Muscle of back (tissue), 13 donors: ENCODE measurements around the gene MKNK2. TPM values are rescaled to one million over a fixed set of nuclear protein-coding genes. Genes with fewer than 3 reads are reported as not detected.
"Not testable (repeated sequence)": the region's sequence is repeated elsewhere in the genome, so short reads cannot be mapped to it uniquely, and the experiment has no call there.

ENCODE experiments used
- DNase-seq, 3 donors: peaks; one replicate each; pipeline versions ENCODE4 v3.0.0 to v3.0.0-alpha.2; 2013
- long read RNA-seq, 9 donors: transcript quantifications; one replicate each; lab custom pipeline, GENCODE V29; 2026
- polyA plus RNA-seq, 10 donors: library from polyadenylated mRNA; unstranded; fragments of 120-200 nt; gene quantifications; one replicate each; pipeline ENCODE4 v1.2.1, GENCODE V29; 2013; ENCODE audit not compliant: insufficient read length in 10 of 10

MKNK2 gene
- polyA plus RNA-seq = 10 to 100 TPM; 59.6 to 92.7 (median 76.8) TPM
- long read RNA-seq, donor 1, transcript MKNK2-201 (14 exons, 3,774 nt) = major isoform, 9 of 21 reads
- long read RNA-seq, donor 1, partial matches to known transcripts = 0 of 21 reads
- long read RNA-seq, donor 1, other reads (novel, unspliced or antisense) = 5 of 21 reads
- long read RNA-seq, donor 2, transcript MKNK2-201 (14 exons, 3,774 nt) = major isoform, 7 of 10 reads
- long read RNA-seq, donor 2, partial matches to known transcripts = 0 of 10 reads
- long read RNA-seq, donor 2, other reads (novel, unspliced or antisense) = 0 of 10 reads
- long read RNA-seq, donor 3 = 0 reads
- long read RNA-seq, donor 4, partial matches to known transcripts = 0 of 8 reads
- long read RNA-seq, donor 4, other reads (novel, unspliced or antisense) = 0 of 8 reads
- long read RNA-seq, donor 5, full-length matches to known transcripts = 7 of 7 reads
- long read RNA-seq, donor 5, partial matches to known transcripts = 0 of 7 reads
- long read RNA-seq, donor 5, other reads (novel, unspliced or antisense) = 0 of 7 reads
- long read RNA-seq, donor 6, transcript MKNK2-201 (14 exons, 3,774 nt) = major isoform, 10 of 111 reads
- long read RNA-seq, donor 6, transcript MKNK2-202 (14 exons, 1,744 nt) = minor isoform, 6 of 111 reads
- long read RNA-seq, donor 6, partial matches to known transcripts = 86 of 111 reads
- long read RNA-seq, donor 6, other reads (novel, unspliced or antisense) = 7 of 111 reads
- long read RNA-seq, donor 7, transcript MKNK2-202 (14 exons, 1,744 nt) = major isoform, 8 of 46 reads
- long read RNA-seq, donor 7, transcript MKNK2-201 (14 exons, 3,774 nt) = minor isoform, 5 of 46 reads
- long read RNA-seq, donor 7, partial matches to known transcripts = 32 of 46 reads
- long read RNA-seq, donor 7, other reads (novel, unspliced or antisense) = 0 of 46 reads
- long read RNA-seq, donor 8, transcript MKNK2-202 (14 exons, 1,744 nt) = major isoform, 6 of 43 reads
- long read RNA-seq, donor 8, partial matches to known transcripts = 34 of 43 reads
- long read RNA-seq, donor 8, other reads (novel, unspliced or antisense) = 0 of 43 reads
- long read RNA-seq, donor 9, transcript MKNK2-201 (14 exons, 3,774 nt) = major isoform, 6 of 13 reads
- long read RNA-seq, donor 9, partial matches to known transcripts = 5 of 13 reads
- long read RNA-seq, donor 9, other reads (novel, unspliced or antisense) = 0 of 13 reads

DNA sequence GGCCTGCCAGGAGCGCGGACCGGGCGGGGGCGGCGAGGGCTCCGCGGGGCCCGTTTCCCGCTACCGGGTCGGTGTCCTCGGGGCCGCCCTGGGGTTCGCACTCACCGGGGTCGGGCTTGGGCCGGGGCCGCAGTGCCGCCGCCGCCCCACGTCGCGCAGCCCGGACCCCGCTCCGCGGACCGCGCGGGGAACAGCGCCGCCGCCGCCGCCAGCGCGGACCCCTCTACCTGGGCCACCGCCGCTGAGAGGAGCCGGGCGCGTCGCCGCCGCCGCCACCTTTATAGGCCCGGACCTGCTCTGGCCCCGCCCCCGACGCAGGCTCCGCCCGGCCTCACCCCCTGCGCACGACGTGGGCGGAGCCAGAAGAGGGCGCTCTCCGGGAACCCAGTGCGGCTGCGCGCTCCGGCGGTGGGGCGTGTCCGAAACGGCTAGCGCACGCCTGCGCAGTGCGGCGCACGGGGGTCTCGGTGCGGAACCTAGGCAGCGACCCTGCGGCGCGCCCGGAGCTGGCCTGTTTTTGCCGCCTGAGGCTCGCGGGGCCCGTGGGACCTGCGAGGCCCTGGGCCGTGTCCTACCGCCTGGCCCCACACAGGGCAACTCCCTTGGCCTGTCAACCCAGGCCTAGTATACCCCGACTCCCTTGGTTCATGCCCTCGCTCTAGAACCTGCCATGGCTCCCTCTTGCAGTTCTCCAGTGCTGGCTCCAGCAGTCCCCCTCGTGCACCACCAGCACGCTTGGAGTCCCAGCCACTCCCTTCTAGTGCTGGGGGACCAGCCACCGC is at the start of gene MKNK2:
TSS of gene MKNK2 (minus strand) at position 254 of the 782 bp plus-strand sequence. CDS start 393 bp downstream, outside the sequence.
- peak; percentile 90 to 96 (median 95) for DNase-seq

DNA sequence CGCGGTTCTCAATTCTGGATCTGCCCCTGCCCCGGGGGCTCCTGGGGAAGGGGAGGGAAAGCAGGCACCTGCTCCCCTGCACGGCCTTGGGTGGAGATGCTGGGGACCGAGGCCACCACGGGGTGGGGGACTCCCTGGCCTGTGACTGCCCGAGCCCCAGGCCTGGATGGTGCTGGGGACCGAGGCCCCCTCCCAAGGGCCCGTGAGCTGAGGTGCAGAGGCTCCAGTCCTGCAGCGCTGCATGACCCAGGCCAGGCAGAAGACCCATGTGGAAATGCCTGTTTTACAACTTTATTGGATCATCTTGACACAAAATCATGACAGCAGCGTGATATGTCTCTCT is 49.6 kb upstream of the MKNK2 start:
- no peak for DNase-seq

DNA sequence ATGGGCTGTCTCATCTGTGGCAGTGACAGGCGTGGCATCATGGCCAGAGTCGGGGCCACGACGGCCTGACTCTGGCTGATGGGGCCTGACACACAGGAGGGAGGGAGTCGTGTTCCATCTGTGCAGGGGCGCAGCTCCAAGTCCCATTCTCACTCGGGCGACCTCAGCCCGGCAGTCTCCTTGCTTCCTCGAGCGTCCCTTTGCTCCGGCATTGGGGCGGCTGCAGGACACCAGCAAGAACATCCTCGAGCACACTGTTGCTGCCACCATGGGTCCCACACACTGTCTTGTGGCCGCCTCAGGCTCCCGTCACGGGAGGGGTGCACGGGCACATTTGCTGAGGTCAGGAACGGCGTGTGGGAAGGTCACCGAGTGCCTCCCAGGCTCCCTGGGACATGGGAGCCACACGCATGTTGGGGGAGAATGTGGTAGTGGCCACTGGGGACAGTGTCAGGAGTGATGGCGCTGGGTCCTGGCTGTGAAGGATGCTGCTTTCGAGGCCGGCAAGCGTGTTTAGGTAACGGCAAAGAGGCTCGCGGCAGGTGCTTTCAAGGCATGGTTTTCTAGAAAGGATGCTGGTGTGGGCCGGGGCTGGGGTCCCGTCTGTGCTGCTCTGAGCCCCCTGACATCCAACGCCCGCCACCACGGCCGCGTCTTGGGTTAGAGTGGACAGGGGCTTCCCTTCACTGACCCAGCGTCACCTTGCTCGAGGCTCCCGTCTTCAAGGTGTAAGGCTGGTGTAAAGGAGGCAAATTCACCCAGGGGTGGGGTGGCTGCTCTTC is 49.1 kb upstream of the MKNK2 start:
- no peak for DNase-seq

DNA sequence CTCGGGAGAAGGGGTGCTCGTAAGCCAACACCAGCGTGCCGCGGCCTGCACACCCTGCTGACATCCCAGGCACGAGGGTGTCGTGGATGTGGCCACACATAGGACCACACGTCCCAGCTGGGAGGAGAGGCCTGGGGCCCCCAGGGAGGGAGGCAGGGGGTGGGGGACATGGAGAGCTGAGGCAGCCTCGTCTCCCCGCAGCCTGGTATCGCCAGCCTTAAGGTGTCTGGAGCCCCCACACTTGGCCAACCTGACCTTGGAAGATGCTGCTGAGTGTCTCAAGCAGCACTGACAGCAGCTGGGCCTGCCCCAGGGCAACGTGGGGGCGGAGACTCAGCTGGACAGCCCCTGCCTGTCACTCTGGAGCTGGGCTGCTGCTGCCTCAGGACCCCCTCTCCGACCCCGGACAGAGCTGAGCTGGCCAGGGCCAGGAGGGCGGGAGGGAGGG is 48.0 kb upstream of the MKNK2 start:
- no peak for DNase-seq

DNA sequence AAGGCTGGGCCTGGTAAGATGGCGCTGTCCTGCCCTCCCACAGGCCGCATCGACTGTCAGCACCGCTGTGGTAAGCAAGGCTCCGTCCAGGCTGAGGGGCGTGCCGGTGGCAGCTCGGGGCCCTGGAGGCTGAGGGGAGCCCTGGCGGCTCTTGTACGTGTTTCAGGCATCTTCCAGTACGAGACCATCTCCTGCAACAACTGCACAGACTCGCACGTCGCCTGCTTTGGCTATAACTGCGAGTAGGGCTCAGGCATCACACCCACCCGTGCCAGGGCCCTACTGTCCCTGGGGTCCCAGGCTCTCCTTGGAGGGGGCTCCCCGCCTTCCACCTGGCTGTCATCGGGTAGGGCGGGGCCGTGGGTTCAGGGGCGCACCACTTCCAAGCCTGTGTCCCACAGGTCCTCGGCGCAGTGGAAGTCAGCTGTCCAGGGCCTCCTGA is 46.9 kb upstream of the MKNK2 start:
- no peak for DNase-seq

DNA sequence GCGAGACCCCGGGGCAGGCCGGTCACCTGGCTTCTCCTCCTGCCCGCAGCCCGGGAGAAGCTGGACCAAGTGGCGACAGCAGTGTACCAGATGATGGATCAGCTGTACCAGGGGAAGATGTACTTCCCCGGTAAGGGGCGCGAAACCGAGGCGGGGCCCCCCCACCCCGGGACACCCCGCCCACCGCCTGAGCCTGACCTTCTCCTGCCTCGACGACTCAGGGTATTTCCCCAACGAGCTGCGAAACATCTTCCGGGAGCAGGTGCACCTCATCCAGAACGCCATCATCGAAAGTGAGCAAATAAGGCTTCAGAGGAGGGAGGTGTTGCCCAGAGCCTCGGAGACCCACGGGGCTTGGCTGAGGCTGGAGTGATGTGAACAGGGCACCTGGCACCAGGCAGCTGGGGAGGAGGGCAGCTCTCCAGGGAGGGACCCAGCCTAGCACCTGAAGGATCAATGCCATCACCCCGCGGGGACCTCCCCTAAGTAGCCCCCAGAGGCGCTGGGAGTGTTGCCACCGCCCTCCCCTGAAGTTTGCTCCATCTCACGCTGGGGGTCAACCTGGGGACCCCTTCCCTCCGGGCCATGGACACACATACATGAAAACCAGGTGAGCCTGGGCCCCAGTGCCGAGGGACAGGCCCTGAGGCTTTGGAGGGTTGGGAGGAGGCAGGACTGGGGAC is 46.3 kb upstream of the MKNK2 start:
- DNase-seq = no peak

DNA sequence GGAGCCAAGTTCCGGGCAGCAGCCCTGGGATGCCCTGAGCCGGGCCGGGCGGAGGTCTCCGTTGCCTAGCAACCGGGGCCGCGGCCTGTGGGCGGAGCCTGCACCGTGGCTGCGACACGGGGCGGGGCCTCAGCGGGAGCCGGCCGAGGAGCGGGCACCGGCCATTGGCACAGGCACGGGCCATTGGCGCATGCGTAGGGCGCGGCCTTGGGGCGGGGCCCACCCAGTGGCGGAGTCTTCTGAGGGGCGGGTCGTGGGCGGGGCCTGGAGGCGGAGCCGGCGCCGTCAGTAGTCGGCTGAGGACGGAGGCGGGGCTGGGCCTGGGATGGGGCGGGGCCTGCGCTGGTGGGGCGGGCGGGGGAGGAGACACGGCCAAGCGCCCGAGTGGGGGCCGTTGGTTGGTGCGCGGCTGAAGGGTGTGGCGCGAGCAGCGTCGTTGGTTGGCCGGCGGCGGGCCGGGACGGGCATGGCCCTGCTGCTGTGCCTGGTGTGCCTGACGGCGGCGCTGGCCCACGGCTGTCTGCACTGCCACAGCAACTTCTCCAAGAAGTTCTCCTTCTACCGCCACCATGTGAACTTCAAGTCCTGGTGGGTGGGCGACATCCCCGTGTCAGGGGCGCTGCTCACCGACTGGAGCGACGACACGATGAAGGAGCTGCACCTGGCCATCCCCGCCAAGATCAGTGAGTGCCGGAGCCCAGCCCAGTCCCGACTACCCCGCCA is 45.6 kb upstream of the MKNK2 start, which contains the start of gene IZUMO4:
TSS of gene IZUMO4 (plus strand) at position 436 of the 723 bp plus-strand sequence. CDS start at position 467, 31 bp downstream.
- DNase-seq = peak; percentile 98 to 99 (median 98)

DNA sequence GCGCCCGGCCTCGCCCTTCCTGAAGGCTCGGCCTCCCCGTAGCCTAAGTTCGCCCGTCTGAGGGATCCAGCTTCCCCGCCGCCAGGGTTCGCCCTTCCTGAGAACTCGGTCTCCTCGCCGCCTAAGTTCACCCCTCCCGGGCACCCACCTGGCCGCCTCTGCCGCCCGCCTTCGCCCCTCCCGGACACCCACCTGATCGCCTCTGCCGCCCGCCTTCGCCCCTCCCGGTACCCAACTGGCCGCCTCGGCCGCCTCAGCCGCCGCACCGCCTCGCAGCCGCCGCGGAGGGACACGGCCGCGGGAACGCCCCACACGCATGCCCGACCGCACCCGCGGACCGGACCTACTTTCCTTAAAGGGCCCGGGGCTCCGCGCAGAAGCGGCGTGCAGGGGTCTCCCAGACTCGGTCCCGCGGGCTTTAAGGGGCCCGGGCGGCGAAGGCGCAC is 45.0 kb upstream of the MKNK2 start, which contains the start of gene MOB3A:
TSS of gene MOB3A (minus strand) at position 293 of the 446 bp plus-strand sequence. CDS start 17,766 bp downstream, outside the sequence.
- DNase-seq = peak; percentile 94 to 99 (median 95)

DNA sequence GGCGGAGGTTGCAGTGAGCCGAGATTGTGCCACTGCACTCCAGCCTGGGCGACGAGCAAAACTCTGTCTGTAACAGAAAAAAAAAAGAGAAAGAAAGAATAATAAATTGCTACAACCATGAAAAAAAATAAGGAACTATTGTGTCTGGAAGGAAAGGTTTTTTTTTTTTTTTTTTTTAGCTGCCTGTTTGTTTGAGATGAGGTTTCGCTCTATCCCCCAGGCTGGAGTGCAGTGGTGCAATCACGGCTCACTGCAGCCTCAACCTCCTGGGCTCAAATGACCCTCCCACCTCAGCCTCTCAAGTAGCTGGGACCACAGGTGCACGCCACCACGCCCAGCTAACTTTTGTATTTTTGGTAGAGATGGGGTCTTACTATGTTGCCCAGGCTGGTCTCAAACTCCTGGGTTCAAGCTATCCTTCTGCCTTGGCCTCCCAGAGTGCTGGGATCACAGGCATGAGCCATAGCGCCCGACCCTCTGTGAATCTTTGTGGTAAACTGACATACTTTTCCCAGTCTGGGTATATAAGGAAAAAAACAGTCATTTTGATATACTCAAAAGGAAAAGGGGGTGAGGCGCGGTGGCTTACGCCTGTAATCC is 41.0 kb upstream of the MKNK2 start:
- not testable (repeated sequence) for DNase-seq

DNA sequence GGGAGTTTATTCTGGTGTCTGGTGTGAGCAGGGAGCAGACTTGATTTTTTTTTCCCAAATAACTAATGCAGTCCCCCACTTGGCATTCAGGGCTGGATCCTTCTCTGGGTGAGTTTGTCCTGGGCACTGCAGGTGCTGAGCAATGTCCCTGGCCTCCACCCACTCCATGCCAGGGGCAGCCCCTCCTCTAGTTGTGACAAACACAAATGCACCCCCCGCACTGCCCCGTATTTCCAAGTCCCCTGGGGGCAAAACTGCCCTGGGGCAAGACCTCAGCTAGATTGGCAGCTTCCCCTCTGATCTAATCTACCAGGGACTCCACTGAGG is 38.6 kb upstream of the MKNK2 start:
- DNase-seq = no peak

DNA sequence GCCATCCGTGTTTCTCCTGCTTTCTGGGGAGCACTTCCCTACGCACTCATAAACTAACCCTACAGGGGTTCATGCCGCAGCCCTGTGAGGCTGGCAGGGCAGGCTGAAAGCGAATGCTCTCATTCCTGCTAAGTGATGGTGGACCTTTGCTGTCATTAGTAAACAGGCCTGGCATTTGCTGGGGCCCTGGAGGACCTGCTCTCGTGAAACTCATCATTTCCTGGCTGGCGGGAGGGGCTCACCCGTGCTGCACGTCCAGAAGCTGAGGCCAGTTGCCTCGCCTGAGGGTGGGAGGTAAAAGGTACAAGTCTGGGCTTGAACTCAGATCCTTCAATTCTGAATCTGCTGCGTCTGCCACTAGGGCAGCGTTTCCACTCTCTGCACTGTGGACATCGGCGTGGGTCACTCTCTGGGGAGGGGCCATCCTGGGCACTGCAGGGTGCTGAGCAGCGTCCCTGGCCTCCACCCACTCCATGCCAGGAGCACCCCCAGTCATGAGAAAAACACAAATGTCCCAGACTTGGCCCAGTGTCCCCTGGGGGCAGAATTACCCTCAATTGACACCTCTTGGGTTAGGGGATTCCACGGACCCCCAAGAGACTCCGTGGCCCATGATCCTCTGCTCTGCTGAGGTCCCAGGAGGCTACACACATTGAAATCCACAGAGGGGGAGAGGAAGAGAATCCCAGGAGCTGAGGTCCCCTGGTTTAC is 38.1 kb upstream of the MKNK2 start:
- DNase-seq = no peak

DNA sequence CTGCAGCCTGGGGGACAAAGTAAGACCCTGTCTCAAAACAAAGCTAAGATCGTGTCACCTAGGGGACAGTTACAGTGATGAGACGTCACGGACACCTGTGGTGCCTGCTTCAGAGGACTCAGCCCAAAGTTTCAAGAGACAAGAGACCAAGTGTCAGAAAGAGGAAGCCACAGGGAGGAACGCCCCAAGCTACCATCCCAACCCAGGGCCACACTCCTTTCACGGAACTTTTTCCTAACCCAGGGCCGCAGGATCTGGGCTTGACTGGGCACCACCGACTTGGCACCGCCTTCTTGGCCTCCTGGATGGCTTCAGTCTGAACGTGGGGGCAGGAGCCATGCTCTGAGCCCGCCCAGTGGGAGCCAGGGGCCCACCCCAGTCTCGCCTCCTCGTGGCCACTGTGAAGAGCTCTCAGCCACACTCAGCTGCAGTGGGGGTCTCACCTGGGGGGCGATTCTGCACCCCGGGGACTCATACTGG is 36.6 kb upstream of the MKNK2 start:
- no peak for DNase-seq

DNA sequence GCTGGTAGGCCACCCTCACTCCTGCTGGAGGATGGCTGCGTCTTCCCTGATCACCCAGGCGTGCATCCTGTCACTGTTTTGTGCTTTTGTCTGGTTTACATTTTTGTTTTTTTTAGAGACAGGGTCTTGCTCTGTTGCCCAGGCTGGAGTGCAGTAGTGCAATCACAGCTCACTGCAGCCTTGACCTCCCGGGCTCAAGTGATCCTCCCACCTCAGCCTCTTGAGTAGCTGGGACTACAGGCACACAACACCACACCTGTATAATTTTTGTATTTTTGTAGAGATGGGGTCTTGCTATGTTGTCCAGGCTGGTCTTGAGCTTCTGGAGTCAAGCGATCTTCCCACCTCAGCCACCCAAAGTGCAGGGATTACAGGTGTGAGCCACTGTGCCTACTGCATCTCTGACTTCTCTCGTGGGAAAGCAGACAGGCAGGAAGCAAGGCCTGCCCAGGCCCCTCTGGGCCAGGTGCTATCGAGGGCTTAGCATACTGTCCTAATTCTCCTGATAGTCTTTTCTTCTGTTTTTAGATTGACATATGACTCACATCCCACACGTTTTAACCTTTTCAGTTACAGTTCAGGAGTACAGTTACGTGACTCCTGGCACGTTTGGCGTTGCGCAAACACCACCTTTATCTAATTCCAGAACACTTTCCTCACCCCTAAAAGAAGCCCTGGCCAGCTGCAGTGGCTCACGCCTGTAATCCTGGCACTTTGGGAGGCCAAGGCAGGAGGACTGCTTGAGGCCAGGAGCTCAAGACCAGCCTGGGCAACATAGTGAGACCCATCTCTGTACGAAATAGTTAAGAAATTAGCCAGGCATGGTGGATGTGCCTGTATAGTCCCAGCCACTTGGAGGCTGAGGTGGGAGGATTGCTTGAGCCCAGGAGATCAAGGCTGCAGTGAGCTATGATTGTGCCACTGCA is 35.9 kb upstream of the MKNK2 start:
- DNase-seq = not testable (repeated sequence)

DNA sequence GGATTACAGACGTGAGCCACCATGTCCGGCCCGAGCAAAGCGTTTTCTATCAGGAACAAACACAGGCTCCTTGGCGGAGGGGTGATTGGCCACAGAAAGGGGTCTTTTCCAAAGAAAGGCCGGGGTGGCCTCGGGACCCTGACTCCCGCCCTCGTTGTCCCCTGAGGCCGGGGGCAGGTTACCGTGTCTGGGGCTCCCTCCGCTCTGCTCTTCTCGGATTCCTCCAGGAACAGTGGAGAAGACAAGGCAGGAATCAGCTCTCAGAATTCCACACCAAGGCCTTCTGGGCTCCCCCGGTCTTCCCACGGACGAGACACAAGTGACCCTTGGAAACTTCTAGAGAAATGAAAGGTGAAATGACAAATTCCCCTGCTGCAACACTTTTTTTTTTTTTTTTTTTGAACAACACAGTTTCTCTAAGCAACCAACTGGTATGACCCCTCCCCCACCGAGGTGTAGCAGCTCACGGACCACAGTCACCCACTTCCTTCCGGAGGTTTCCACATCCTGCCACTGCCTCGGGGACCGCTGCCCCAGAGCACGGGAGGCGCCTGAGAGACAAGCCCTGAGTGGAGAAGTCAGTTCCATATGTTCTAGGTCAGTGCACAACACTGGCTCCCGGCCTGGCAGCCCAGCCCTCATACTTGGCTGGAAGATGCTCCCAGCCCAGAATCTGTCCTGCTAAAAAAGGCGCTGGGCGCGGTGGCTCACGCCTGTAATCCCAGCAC is 34.1 kb upstream of the MKNK2 start:
- DNase-seq = no peak

DNA sequence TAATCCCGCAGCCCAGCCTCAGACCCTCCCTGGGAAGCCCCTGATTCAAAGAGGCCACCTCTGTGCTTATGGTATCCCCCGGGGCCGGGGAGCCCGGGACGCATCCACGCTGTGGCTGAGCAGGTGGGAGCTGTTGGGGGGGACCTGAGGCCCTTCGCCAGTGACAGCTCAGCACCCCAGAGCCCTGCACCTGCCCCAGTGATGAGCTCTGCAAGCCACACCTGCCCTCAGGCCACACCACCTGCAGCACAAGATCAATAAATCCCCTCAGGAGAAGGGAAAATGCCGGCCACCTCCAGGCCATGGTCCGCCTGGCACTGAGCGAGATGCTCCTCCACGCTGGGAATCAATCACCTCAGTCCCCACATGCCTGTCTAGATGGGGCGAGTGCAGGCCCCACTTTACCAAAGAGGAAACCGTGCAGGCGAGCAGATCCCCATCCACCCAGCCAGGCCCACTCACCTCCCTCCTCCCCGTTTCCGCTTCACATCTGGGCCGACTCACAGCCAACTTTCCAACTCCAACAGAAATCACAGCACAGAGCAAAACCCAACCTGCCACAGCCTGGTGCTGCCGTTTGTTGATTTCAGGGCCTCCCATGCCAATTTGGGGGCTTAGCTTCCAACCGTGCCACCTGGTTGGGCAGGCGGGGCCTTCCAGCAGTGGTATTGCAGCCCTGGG is 32.3 kb upstream of the MKNK2 start:
- peak in 1 of 3 donors; percentile 79 for DNase-seq
